Activated naive CD8-positive, alpha-beta T cell treated with anti-CD3 and anti-CD28 coated beads for 36 hours (primary cell): ENCODE results near the gene IL6. TPM values are rescaled to one million over a fixed set of nuclear protein-coding genes. Genes with fewer than 3 reads are reported as not detected.
"Not testable (repeated sequence)": the region's sequence is repeated elsewhere in the genome, so short reads cannot be mapped to it uniquely, and the experiment has no call there.

ENCODE experiments used
- DNase-seq: peaks from one replicate; pipeline ENCODE4 v3.0.0; 2021
- H3K27ac Mint-ChIP-seq: one replicate; pipeline ENCODE4 v1.8.0; 2022; ENCODE audit warnings: mild to moderate bottlenecking, moderate library complexity, mixed read lengths
- H3K27me3 Mint-ChIP-seq: one replicate; pipeline ENCODE4 v1.8.0; 2022; ENCODE audit warnings: mild to moderate bottlenecking, mixed read lengths
- H3K36me3 Mint-ChIP-seq: one replicate; pipeline ENCODE4 v1.8.0; 2021; ENCODE audit warnings: mild to moderate bottlenecking, mixed read lengths
- H3K4me1 Mint-ChIP-seq: one replicate; pipeline ENCODE4 v1.8.0; 2021; ENCODE audit warnings: mixed read lengths
- H3K4me3 Mint-ChIP-seq: one replicate; pipeline ENCODE4 v1.8.0; 2022; ENCODE audit warnings: mild to moderate bottlenecking, moderate library complexity, mixed read lengths
- H3K9me3 Mint-ChIP-seq: one replicate; pipeline ENCODE4 v1.8.0; 2022; ENCODE audit warnings: mixed read lengths
- total RNA-seq, 2 experiments: library from RNA; stranded (reverse); gene quantifications; one replicate each; pipeline ENCODE4 v1.2.3, GENCODE V29; 2021

IL6 gene
- total RNA-seq, 2 experiments from 2014 or later: 0.60 TPM; not detected in 1

GRCh38 chr7:22771872-22772228 is 44.9 kb downstream of the IL6 start:
- Mint-ChIP-seq H3K27ac (no peak overlapping the region), H3K4me1 (no peaks in the 10 kb centered on the region), H3K4me3 (no peak overlapping the region), H3K27me3 (peaks cover 30% of the 10 kb centered on the region), H3K9me3 (no peaks in the 10 kb centered on the region), H3K36me3 (no peaks in the 10 kb centered on the region)
- DNase-seq: no peak

GRCh38 chr7:22772885-22773284 is 45.9 kb downstream of the IL6 start:
- peaks cover 21% of the 10 kb centered on the region for H3K27me3 Mint-ChIP-seq

GRCh38 chr7:22776964-22777363 is 50.0 kb downstream of the IL6 start:
- no peak overlapping the region for H3K27ac Mint-ChIP-seq
- peaks cover 11% of the 10 kb centered on the region for H3K27me3 Mint-ChIP-seq
- no peak overlapping the region for H3K4me3 Mint-ChIP-seq
- DNase-seq: no peak
- no peaks in the 10 kb centered on the region for H3K9me3 Mint-ChIP-seq
- no peaks in the 10 kb centered on the region for H3K4me1 Mint-ChIP-seq
- H3K36me3 Mint-ChIP-seq: no peaks in the 10 kb centered on the region

More at GRCh38 chr7:22772885-22773284, 45.9 kb downstream of the IL6 start:
- H3K9me3 Mint-ChIP-seq: no peaks in the 10 kb centered on the region
- H3K4me3 Mint-ChIP-seq: no peak overlapping the region
- H3K4me1 Mint-ChIP-seq: no peaks in the 10 kb centered on the region
- H3K27ac Mint-ChIP-seq: no peak overlapping the region
- no peaks in the 10 kb centered on the region for H3K36me3 Mint-ChIP-seq
- no peak for DNase-seq

- DNase-seq, H3K9me3 Mint-ChIP-seq, H3K36me3 Mint-ChIP-seq, H3K4me3 Mint-ChIP-seq, H3K4me1 Mint-ChIP-seq, H3K27me3 Mint-ChIP-seq, H3K27ac Mint-ChIP-seq: not testable (repeated sequence)
Observed at GRCh38 chr7:22779730-22780323, 52.8 kb downstream of the IL6 start.

- Mint-ChIP-seq H3K4me3 (no peak overlapping the region), H3K36me3 (no peaks in the 10 kb centered on the region), H3K4me1 (no peaks in the 10 kb centered on the region), H3K9me3 (no peaks in the 10 kb centered on the region), H3K27ac (no peak overlapping the region), H3K27me3 (no peaks in the 10 kb centered on the region)
- DNase-seq: no peak
Observed at GRCh38 chr7:22781230-22781711, 54.3 kb downstream of the IL6 start.

Other genes starting within 250 kb of the IL6 start
- gene STEAP1B, start 227.0 kb upstream of the IL6 start, total RNA-seq: under 1 TPM in 1 of 2 experiments, not detected in 1; 0.18 TPM
- 100 to 1,000 TPM; 249 to 257 TPM for gene TOMM7, start 95.6 kb downstream of the IL6 start, total RNA-seq